Measurements from ENCODE around the gene DCST1. TPM values are rescaled to one million over a fixed set of nuclear protein-coding genes. Genes with fewer than 3 reads are reported as not detected.

Gene DCST1
- total and polyA plus RNA-seq, 2 donors (not counting 1 experiment from before 2014, with no cell fraction given), result 0.22 TPM; not detected in 1

- H3K4me1 Mint-ChIP-seq, result peaks cover 36% of the 10 kb centered on the region
These were observed 33.3 kb upstream of the DCST1 start for GRCh38 chr1:155000411-155000725.

More at GRCh38 chr1:155000411-155000725, 33.3 kb upstream of the DCST1 start:
- Mint-ChIP-seq H3K9me3 (ENCODE audit: insufficient read depth) (no peaks in the 10 kb centered on the region), H3K27ac (peak overlapping the region; percentile 93), H3K27me3 (no peaks in the 10 kb centered on the region), H3K4me3 (peak overlapping the region; percentile 90)
- Histone ChIP-seq H3K9ac (ENCODE audit: low read length) (peak overlapping the region; percentile 91), H3K27ac (ENCODE audit: low read length in 2 of 2) (peak overlapping the region; percentile 73 to 80), H2AFZ (ENCODE audit: insufficient read depth, low read depth, low read length, poor library complexity, severe bottlenecking) (peak overlapping the region; percentile 90), H3K4me2 (replicated peaks; ENCODE audit: low read depth, low read length, poor library complexity, severe bottlenecking) (peak overlapping the region; percentile 97), H3K4me1 (ENCODE audit: control insufficient read depth in 2 of 2, insufficient read depth in 2 of 2, low read length in 2 of 2) (peaks cover 26 to 35% of the 10 kb centered on the region in 2 donors), H3K36me3 (replicated peaks in 1 of 2; ENCODE audit: control extremely low read depth in 1 of 2, control insufficient read depth in 1 of 2, extremely low read depth in 1 of 2, insufficient read depth in 2 of 2, low read length in 1 of 2) (no peaks in the 10 kb centered on the region), H4K20me1 (ENCODE audit: control insufficient read depth, insufficient read depth, low read length, poor library complexity, severe bottlenecking) (no peaks in the 10 kb centered on the region), H3K4me3 (ENCODE audit: control extremely low read depth in 1 of 5, extremely low read depth in 1 of 5, insufficient read depth in 1 of 5, low read depth in 2 of 5, low read length in 4 of 5) (peak overlapping the region; percentile 63 to 95 (median 86)), H3K79me2 (ENCODE audit: control insufficient read depth, insufficient read depth, low read length) (peaks cover 33% of the 10 kb centered on the region), H3K9me3 (ENCODE audit: control extremely low read depth in 1 of 3, control insufficient read depth in 2 of 3, insufficient read depth in 1 of 3, low read length in 2 of 3) (no peaks in the 10 kb centered on the region), H3K27me3 (replicated peaks in 1 of 4; ENCODE audit: control extremely low read depth in 1 of 4, control insufficient read depth in 3 of 4, insufficient read depth in 4 of 4, low read length in 3 of 4) (no peaks in the 10 kb centered on the region)
- CTCF ChIA-PET, result interaction anchor here (1.0 to 18.4 kb wide), 15 partner anchors 12 to 331 kb away, joined by 3 to 295 read pairs (median 9); partner anchors contain the start of genes CKS1B, FLAD1, PBXIP1 and PMVK
- intact Hi-C loops (cut with micrococcal nuclease), result loop anchor here (2.0 to 5.0 kb wide), 4 partner anchors 62 to 673 kb away; partner anchors contain the start of genes ADAR, ATP8B2, EFNA4 and UBE2Q1
- ATAC-seq (ENCODE audit: low read depth), result no peak
- POLR2A ChIA-PET, result interaction anchor here (0.7 to 7.4 kb wide), 7 partner anchors 12 to 64 kb away, joined by 3 to 74 read pairs (median 6); partner anchors contain the start of genes CKS1B and PMVK
- no peak for DNase-seq
- TF ChIP-seq CTCF (IDR thresholded peaks at IDR 0.05) (no peak), EZH2 (IDR thresholded peaks at IDR 0.05; ENCODE audit: borderline replicate concordance, insufficient read depth, low read depth, low read length, poor library complexity, severe bottlenecking) (no peak)
- 0% methylated on average over 4 of the region's 13 CpGs for WGBS (ENCODE audit: insufficient coverage)

Data from B cell (primary cell).